Endothelial cell of umbilical vein (primary cell): ENCODE results near the gene CFAP107. TPM values are rescaled to one million over a fixed set of nuclear protein-coding genes. Genes with fewer than 3 reads are reported as not detected.

Experiments used
- BruUV-seq: library from RNA; stranded (reverse); fragments of 400-500 nt; replicated peaks from 2 replicates; lab custom pipeline; 2021; lab: Mats Ljungman, UMichigan
- CTCF ChIA-PET: fragments of 300-600, 350-600 bp; sonication (Branson Sonifier 250); formaldehyde crosslinking; loops from one replicate; lab custom pipeline; 2021; ENCODE audit warnings: antibody characterized with exemption, inconsistent platforms; lab: Charles Lee
- POLR2A ChIA-PET: fragments of 300-600, 350-600 bp; sonication (Branson Sonifier 250); formaldehyde crosslinking; loops from one replicate; lab custom pipeline; 2021; ENCODE audit warnings: antibody characterized with exemption, inconsistent platforms; lab: Charles Lee
- DNase-seq: peaks from one replicate; pipeline ENCODE4 v3.0.0-alpha.2; 2011; ENCODE audit warnings: low read depth, low spot score
- FAIRE-seq: peaks from 2 replicates; lab custom pipeline; 2011; peaks lifted over from hg19 to GRCh38; lab: Jason Lieb, UNC
- H2AFZ ChIP-seq: 2 replicates; pipeline ENCODE4 v1.6.0; 2012; ENCODE audit warnings: low read depth, low read length, control low read depth, inconsistent platforms
- H3K27ac ChIP-seq: 2 replicates; pipeline ENCODE4 v1.5.1; 2011; ENCODE audit warnings: low read depth, mild to moderate bottlenecking, control low read depth, low read length, moderate library complexity; ENCODE audit not compliant: insufficient read depth
- H3K27me3 ChIP-seq, 2 experiments: 2 replicates each; pipeline versions ENCODE4 v1.6.0 to v1.6.1; 2011; ENCODE audit warnings: low read length in 2 of 2, mixed read lengths in 1 of 2; ENCODE audit not compliant: control insufficient read depth in 2 of 2, insufficient read depth in 2 of 2
- H3K36me3 ChIP-seq, 2 experiments: 2 replicates in 1 of 2; 3 replicates in 1 of 2; pipeline ENCODE4 v1.5.1; 2011; ENCODE audit warnings: low read length in 2 of 2, mild to moderate bottlenecking in 1 of 2, moderate library complexity in 1 of 2; ENCODE audit not compliant: control insufficient read depth in 2 of 2, insufficient read depth in 2 of 2; ENCODE audit errors: extremely low read depth in 1 of 2
- H3K4me1 ChIP-seq: 3 replicates; pipeline ENCODE4 v1.5.1; 2011; ENCODE audit warnings: mild to moderate bottlenecking, low read length; ENCODE audit not compliant: control insufficient read depth, insufficient read depth; ENCODE audit errors: extremely low read depth
- H3K4me2 ChIP-seq: 2 replicates; pipeline ENCODE4 v1.6.1; 2011; ENCODE audit warnings: low read length, control low read depth, mixed read lengths; ENCODE audit not compliant: insufficient read depth
- H3K4me3 ChIP-seq, 3 experiments: fragments of 200-600 bp in 1 of 3; sonication (generic), shearing (Covaris generic) in 1 of 3; replicated peaks in 1 of 3; 2 replicates each; pipeline ENCODE4 v1.5.1; 2011 to 2016; ENCODE audit warnings: control low read depth in 3 of 3, low read length in 3 of 3, mild to moderate bottlenecking in 2 of 3, inconsistent platforms in 1 of 3, low read depth in 1 of 3, moderate library complexity in 1 of 3; ENCODE audit not compliant: insufficient read depth in 1 of 3
- H3K79me2 ChIP-seq: 2 replicates; pipeline ENCODE4 v1.6.0; 2012; ENCODE audit warnings: low read length, inconsistent platforms; ENCODE audit not compliant: control insufficient read depth, insufficient read depth
- H3K9ac ChIP-seq: replicated peaks from 2 replicates; pipeline ENCODE3; 2011; ENCODE audit warnings: low read length, control low read depth; ENCODE audit not compliant: insufficient read depth; ENCODE audit errors: extremely low read depth
- H3K9me1 ChIP-seq: replicated peaks from 3 replicates; pipeline ENCODE4 v1.6.0; 2011; ENCODE audit warnings: mild to moderate bottlenecking, low read length; ENCODE audit not compliant: control insufficient read depth, insufficient read depth; ENCODE audit errors: extremely low read depth
- H3K9me3 ChIP-seq: replicated peaks from 2 replicates; pipeline ENCODE4 v1.5.1; 2012; ENCODE audit warnings: low read length, inconsistent platforms; ENCODE audit not compliant: control insufficient read depth, insufficient read depth
- H4K20me1 ChIP-seq: replicated peaks from 2 replicates; pipeline ENCODE3; 2011; ENCODE audit warnings: mild to moderate bottlenecking, low read length; ENCODE audit not compliant: control insufficient read depth, insufficient read depth; ENCODE audit errors: extremely low read depth
- CTCF ChIP-seq, 2 donors: IDR thresholded peaks; 1 replicate in 1 of 2; 2 replicates in 1 of 2; pipeline ENCODE4 v1.5.1; 2011; ENCODE audit warnings: low read length in 2 of 2, mild to moderate bottlenecking in 2 of 2, moderate library complexity in 2 of 2, control low read depth in 1 of 2, inconsistent platforms in 1 of 2, low read depth in 1 of 2; ENCODE audit not compliant: insufficient read depth in 1 of 2; ENCODE audit errors: extremely low read depth in 1 of 2
- EZH2 ChIP-seq: IDR thresholded peaks from 2 replicates; pipeline ENCODE4 v1.6.1; 2012; ENCODE audit warnings: borderline replicate concordance, low read depth, mild to moderate bottlenecking, moderate library complexity, low read length, inconsistent platforms; ENCODE audit not compliant: severe bottlenecking
- FOS ChIP-seq: IDR thresholded peaks from 2 replicates; pipeline ENCODE4 v1.6.1; 2011; ENCODE audit warnings: mild to moderate bottlenecking, low read length, moderate library complexity, borderline replicate concordance; ENCODE audit not compliant: insufficient read depth
- GATA2 ChIP-seq: IDR thresholded peaks from 2 replicates; pipeline ENCODE4 v1.7.0; 2011; ENCODE audit warnings: low read depth, mild to moderate bottlenecking, moderate library complexity, mixed read lengths, low read length; ENCODE audit not compliant: insufficient read length, insufficient read depth
- JUN ChIP-seq: IDR thresholded peaks from 2 replicates; pipeline ENCODE4 v1.6.1; 2011; ENCODE audit warnings: borderline replicate concordance, low read depth; ENCODE audit not compliant: insufficient read length, insufficient read depth
- MYC ChIP-seq: IDR thresholded peaks from one replicate; pipeline ENCODE4 v1.6.1; 2011; ENCODE audit warnings: mild to moderate bottlenecking, low read depth, low read length
- POLR2A ChIP-seq: IDR thresholded peaks from 2 replicates; pipeline ENCODE4 v1.6.1; 2012; ENCODE audit warnings: low read depth, mild to moderate bottlenecking, control low read depth, low read length
- POLR2AphosphoS5 ChIP-seq: IDR thresholded peaks from 2 replicates; pipeline ENCODE4 v1.6.1; 2012; ENCODE audit warnings: low read depth, mild to moderate bottlenecking, control low read depth, low read length, moderate library complexity; ENCODE audit not compliant: insufficient read depth
- dilution Hi-C: fragments of 300-500 bp; cut with MboI; formaldehyde crosslinking; loops from one replicate; pipeline ENCODE4 v1.15.0; 2019; ENCODE audit warnings: low sequenced_read_pairs; ENCODE audit not compliant: extremely low pct_ligation_motif_present
- intact Hi-C: fragments of 100-400 bp; cut with micrococcal nuclease; formaldehyde crosslinking; loops from one replicate; pipeline ENCODE4 v1.10.0; 2022
- polyA plus RNA-seq, 4 experiments: library from polyadenylated mRNA; depleted of rRNA in 3 of 4; stranded (reverse) in 3 of 4; unstranded in 1 of 4; fragments of >200 nt; gene quantifications; 2 replicates each; pipeline versions ENCODE4 v1.2.1 to v1.2.3, GENCODE V29; 2011 to 2012; ENCODE audit warnings: missing spikeins in 1 of 4
- total RNA-seq: library from RNA; stranded (reverse); gene quantifications from 2 replicates; pipeline ENCODE4 v1.2.3, GENCODE V29; 2021
- TF ChIP-seq, protein P1 (sequence below): IDR thresholded peaks from 2 replicates; pipeline ENCODE4 v1.6.1; 2011; ENCODE audit not compliant: insufficient read depth, insufficient read length

Gene CFAP107
- total and polyA plus RNA-seq, 2 donors (not counting 3 experiments of a cell fraction or from before 2014, with no cell fraction given) = not detected

DNA sequence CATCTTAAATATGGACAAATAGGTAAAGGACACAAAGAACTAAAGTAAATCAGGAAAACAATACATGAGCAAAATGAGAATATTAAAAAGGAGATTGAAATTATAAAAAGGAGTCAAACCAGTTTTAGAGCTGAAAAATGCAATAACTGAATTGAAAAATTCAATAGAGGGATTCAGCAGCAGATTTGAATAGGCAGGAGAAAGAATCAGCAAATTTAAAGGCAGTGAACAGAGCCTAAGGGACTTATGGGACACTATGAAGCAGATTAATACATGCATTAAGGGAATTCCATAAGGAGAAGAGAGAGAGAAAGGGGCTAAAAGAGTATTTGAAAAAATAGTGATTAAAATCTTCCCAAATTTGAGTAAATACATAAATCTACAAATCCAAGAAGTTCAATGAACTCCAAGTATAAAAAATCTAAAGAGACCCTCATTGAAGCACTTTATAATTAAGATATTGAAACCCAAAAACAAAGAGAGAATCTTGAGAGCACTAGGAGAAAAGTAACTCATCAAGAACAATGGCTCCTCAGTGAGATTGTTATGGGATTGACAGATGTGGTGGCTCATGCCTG, 2.9 kb downstream of the CFAP107 start:
- Histone ChIP-seq H3K36me3 (no peaks in the 10 kb centered on the region), H3K4me1 (no peaks in the 10 kb centered on the region), H4K20me1 (no peaks in the 10 kb centered on the region), H3K9ac (no peak overlapping the region), H3K4me2 (no peak overlapping the region), H3K27ac (no peak overlapping the region), H3K9me1 (no peaks in the 10 kb centered on the region), H2AFZ (no peak overlapping the region), H3K9me3 (no peaks in the 10 kb centered on the region), H3K4me3 (no peak overlapping the region), H3K79me2 (no peaks in the 10 kb centered on the region), H3K27me3 (no peaks in the 10 kb centered on the region)
- dilution Hi-C loops = no loop called here
- intact Hi-C loops = no loop called here
- ChIA-PET CTCF (no interaction called here), POLR2A (no interaction called here)
- FAIRE-seq (no peak), DNase-seq (no peak)
- BruUV-seq = no TSS peak
- TF ChIP-seq MYC (no peak), EZH2 (no peak), GATA2 (no peak), POLR2A (no peak), FOS (no peak), POLR2AphosphoS5 (no peak), JUN (no peak)
- TF ChIP-seq, protein P1, sequence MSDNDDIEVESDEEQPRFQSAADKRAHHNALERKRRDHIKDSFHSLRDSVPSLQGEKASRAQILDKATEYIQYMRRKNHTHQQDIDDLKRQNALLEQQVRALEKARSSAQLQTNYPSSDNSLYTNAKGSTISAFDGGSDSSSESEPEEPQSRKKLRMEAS = no peak

DNA sequence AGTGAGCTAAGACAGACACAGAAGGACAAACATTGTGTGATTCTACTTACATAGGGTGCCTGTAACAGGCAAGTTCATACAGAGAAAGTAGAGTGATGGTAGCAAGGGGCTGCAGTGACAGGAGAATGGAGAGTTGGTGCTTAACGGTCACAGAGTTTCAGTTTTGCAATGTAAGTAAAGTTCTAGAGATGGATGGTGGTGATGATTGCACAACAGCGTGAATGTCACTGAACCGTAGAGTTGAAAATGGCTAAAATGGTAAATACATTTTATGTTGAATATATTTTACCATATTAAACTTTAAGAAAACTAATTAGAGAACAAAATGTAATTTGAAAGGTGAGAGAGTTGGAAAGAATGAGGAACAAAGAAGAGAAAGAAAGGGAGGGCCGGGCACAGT, 8.7 kb downstream of the CFAP107 start:
- no peak for FAIRE-seq
- Histone ChIP-seq H3K4me2 (no peak overlapping the region), H3K9ac (no peak overlapping the region), H3K36me3 (no peaks in the 10 kb centered on the region), H3K9me1 (no peaks in the 10 kb centered on the region), H3K27ac (no peak overlapping the region), H2AFZ (no peak overlapping the region), H3K9me3 (no peaks in the 10 kb centered on the region), H3K27me3 (no peaks in the 10 kb centered on the region), H3K4me1 (no peaks in the 10 kb centered on the region), H4K20me1 (no peaks in the 10 kb centered on the region), H3K79me2 (no peaks in the 10 kb centered on the region), H3K4me3 (no peak overlapping the region)
- ChIA-PET CTCF (no interaction called here), POLR2A (no interaction called here)
- BruUV-seq = no TSS peak
- TF ChIP-seq JUN (no peak), POLR2AphosphoS5 (no peak), CTCF (IDR thresholded peaks at IDR 0.05; ENCODE audit: extremely low read depth in 1 of 2, insufficient read depth in 1 of 2, low read depth in 1 of 2, low read length in 2 of 2) (no peak), EZH2 (no peak), POLR2A (no peak), FOS (no peak), MYC (no peak), GATA2 (no peak)
- TF ChIP-seq, protein P1 = no peak
- intact Hi-C loops = no loop called here
- dilution Hi-C loops = no loop called here
- DNase-seq = no peak
